ENCODE measurements around the gene COX4I2. TPM values are rescaled to one million over a fixed set of nuclear protein-coding genes. Genes with fewer than 3 reads are reported as not detected.

Gene COX4I2
- total and polyA plus RNA-seq, 7 donors = 1.1 to 3.0 (median 1.4) TPM; not detected in 4

GRCh38 chr20:31663838-31664695 is 26.4 kb downstream of the COX4I2 start:
- 11 to 55% methylated on average over 11 of the region's 11 CpGs for WGBS, 2 donors
- Histone ChIP-seq H3K36me3 (peaks cover 0 to 16% (median 9%) of the 10 kb centered on the region in 4 donors), H3K27ac (peak overlapping the region; percentile 53 to 71 (median 66)), H3K4me3 (no peak overlapping the region), H3K9me3 (no peaks in the 10 kb centered on the region), H3K4me1 (peaks cover 0 to 59% (median 49%) of the 10 kb centered on the region in 4 donors), H3K27me3 (no peaks in the 10 kb centered on the region)
- peak; percentile 78 for DNase-seq
- intact Hi-C loops (cut with DNase I) = no loop called here
- no peak for TF ChIP-seq POLR2A (IDR thresholded peaks at IDR 0.05)
- TF ChIP-seq EP300 (IDR thresholded peaks at IDR 0.05) = no peak
- TF ChIP-seq POLR2AphosphoS5 (IDR thresholded peaks at IDR 0.05) = peak in 1 of 4 donors; percentile 6

GRCh38 chr20:31664696-31665354 is 27.1 kb downstream of the COX4I2 start:
- H3K36me3 ChIP-seq = peaks cover 0 to 16% (median 9%) of the 10 kb centered on the region in 4 donors
- H3K27me3 ChIP-seq = no peaks in the 10 kb centered on the region
- H3K9me3 ChIP-seq = no peaks in the 10 kb centered on the region
- TF ChIP-seq POLR2AphosphoS5 (IDR thresholded peaks at IDR 0.05) = no peak
- TF ChIP-seq POLR2A (IDR thresholded peaks at IDR 0.05) = no peak
- TF ChIP-seq EP300 (IDR thresholded peaks at IDR 0.05) = no peak
- TF ChIP-seq, protein P1, sequence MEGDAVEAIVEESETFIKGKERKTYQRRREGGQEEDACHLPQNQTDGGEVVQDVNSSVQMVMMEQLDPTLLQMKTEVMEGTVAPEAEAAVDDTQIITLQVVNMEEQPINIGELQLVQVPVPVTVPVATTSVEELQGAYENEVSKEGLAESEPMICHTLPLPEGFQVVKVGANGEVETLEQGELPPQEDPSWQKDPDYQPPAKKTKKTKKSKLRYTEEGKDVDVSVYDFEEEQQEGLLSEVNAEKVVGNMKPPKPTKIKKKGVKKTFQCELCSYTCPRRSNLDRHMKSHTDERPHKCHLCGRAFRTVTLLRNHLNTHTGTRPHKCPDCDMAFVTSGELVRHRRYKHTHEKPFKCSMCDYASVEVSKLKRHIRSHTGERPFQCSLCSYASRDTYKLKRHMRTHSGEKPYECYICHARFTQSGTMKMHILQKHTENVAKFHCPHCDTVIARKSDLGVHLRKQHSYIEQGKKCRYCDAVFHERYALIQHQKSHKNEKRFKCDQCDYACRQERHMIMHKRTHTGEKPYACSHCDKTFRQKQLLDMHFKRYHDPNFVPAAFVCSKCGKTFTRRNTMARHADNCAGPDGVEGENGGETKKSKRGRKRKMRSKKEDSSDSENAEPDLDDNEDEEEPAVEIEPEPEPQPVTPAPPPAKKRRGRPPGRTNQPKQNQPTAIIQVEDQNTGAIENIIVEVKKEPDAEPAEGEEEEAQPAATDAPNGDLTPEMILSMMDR (IDR thresholded peaks at IDR 0.05) = no peak
- DNase-seq = no peak
- no peak overlapping the region for H3K4me3 ChIP-seq
- intact Hi-C loops (cut with DNase I) = no loop called here
- 18 to 55% methylated on average over 2 of the region's 2 CpGs for WGBS, 2 donors
- peak overlapping the region; percentile 53 to 71 (median 66) for H3K27ac ChIP-seq
- peaks cover 0 to 67% (median 56%) of the 10 kb centered on the region in 4 donors for H3K4me1 ChIP-seq

DNA sequence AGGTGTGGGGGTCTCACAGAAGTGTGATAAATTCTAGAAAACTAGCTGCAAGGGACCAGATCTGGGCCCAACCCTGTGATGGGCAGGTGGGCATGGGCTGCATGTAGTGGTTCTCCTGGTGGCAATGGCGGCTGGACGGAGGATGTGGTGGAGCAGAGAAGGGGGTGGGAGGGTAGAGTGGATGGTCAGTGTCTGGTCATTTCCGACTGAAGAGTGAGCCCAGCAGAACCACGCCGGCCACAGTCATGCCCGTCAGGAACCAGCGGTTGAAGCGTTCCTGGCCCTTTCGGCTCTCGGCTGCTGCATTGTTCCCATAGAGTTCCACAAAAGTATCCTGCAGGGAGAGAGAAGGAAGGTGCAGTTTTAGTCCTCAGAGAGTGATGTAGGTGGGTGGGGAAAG is 28.0 kb downstream of the COX4I2 start:
- no peak for DNase-seq
- intact Hi-C loops (cut with DNase I) = no loop called here
- no peaks in the 10 kb centered on the region for H3K9me3 ChIP-seq
- peaks cover 0 to 16% (median 9%) of the 10 kb centered on the region in 4 donors for H3K36me3 ChIP-seq
- H3K27me3 ChIP-seq = no peaks in the 10 kb centered on the region
- H3K4me3 ChIP-seq = no peak overlapping the region
- H3K4me1 ChIP-seq = peaks cover 0 to 76% (median 65%) of the 10 kb centered on the region in 4 donors
- TF ChIP-seq, protein P1 (IDR thresholded peaks at IDR 0.05) = no peak
- TF ChIP-seq POLR2A (IDR thresholded peaks at IDR 0.05) = no peak
- 96 to 97% methylated on average over 10 of the region's 10 CpGs for WGBS, 2 donors
- H3K27ac ChIP-seq = peak overlapping the region; percentile 53 to 71 (median 66)

DNA sequence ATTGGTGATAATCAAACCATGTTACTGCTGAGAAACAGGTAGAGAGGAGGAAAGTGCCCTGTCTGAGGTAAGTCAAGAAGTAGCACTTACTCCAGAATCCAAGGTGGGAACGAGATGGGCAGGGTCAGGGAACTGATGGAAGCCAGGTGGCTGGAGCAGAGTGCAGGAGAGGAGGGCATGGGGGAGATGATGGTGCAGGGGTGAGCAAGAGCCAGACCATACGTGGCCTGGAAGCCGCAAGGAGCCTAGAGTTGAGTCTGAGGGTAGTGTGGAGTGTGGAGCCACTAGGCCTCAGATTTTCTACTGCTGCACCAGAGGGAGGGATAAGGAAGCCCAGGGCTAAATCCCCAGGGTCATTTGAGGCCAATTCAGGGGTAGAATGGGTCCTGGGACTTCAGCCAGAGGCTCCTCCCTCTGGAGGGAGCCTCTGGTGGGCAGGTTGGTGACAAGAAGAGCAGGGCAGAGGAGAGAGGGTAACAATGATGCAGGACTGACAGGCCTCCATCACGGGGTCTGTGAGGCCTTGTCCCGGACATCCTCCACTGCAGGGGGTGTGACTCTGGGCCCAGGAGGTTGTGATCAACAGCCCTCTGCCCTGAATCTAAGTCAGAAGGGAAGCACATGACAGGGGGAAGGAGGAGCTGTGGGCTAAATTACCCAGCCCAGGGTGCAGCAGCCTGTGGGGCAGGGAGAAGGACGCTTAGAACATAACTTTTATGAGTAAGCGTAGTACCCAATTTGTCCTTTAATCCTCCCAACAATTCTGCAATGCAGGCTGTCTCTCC is 28.7 kb downstream of the COX4I2 start:
- intact Hi-C loops (cut with DNase I) = no loop called here
- peak; percentile 79 for DNase-seq
- WGBS, 2 donors = 29 to 55% methylated on average over 7 of the region's 7 CpGs
- Histone ChIP-seq H3K36me3 (peaks cover 0 to 16% (median 9%) of the 10 kb centered on the region in 4 donors), H3K4me3 (no peak overlapping the region), H3K27me3 (no peaks in the 10 kb centered on the region), H3K9me3 (no peaks in the 10 kb centered on the region), H3K4me1 (peaks cover 0 to 78% (median 68%) of the 10 kb centered on the region in 4 donors), H3K27ac (peak overlapping the region; percentile 10 to 64 (median 54))
- TF ChIP-seq POLR2AphosphoS5 (IDR thresholded peaks at IDR 0.05) = peak in 1 of 4 donors; percentile 5
- no peak for TF ChIP-seq EP300 (IDR thresholded peaks at IDR 0.05)
- TF ChIP-seq POLR2A (IDR thresholded peaks at IDR 0.05) = no peak
